ENCODE results near the gene ANKRD33B.

GRCh38 chr5:10648806-10649665 lies 85.2 kb downstream of the ANKRD33B start:
- TF ChIP-seq POLR2A (IDR thresholded peaks at IDR 0.05; ENCODE audit: low read depth, low read length) (no peak), TAF1 (IDR thresholded peaks at IDR 0.05; ENCODE audit: borderline replicate concordance, low read depth, low read length) (no peak)
